HepG2 (cell line): ENCODE data around the gene PPDPF. TPM values are rescaled to one million over a fixed set of nuclear protein-coding genes. Genes with fewer than 3 reads are reported as not detected.
A peak's percentile ranks its signal among the peaks of the same experiment; 100 is the strongest.

Experiments
- AHR ChIP-seq: IDR thresholded peaks from 2 replicates; pipeline ENCODE4 v1.6.1; 2018; ENCODE audit warnings: missing genetic modification reagents, missing compliant biosample characterization
- HOXA3 ChIP-seq: sonication (generic); formaldehyde crosslinking; IDR thresholded peaks from 2 replicates; pipeline ENCODE4 v1.5.0; 2020; ENCODE audit warnings: missing genetic modification reagents
- MEIS1 ChIP-seq: sonication (generic); formaldehyde crosslinking; IDR thresholded peaks from 2 replicates; pipeline ENCODE4 v1.9.0; 2021; ENCODE audit warnings: mild to moderate bottlenecking, missing genetic modification reagents, moderate library complexity, borderline replicate concordance
- NFIB ChIP-seq: sonication (generic); formaldehyde crosslinking; IDR thresholded peaks from 2 replicates; pipeline ENCODE4 v1.9.0; 2021; ENCODE audit warnings: missing genetic modification reagents, mild to moderate bottlenecking, borderline replicate concordance
- PAX8 ChIP-seq: sonication (generic); formaldehyde crosslinking; IDR thresholded peaks from 2 replicates; pipeline ENCODE4 v1.8.0; 2022; ENCODE audit warnings: mild to moderate bottlenecking, missing genetic modification reagents, borderline replicate concordance
- SCMH1 ChIP-seq: sonication (generic); formaldehyde crosslinking; IDR thresholded peaks from 2 replicates; pipeline ENCODE4 v1.9.0; 2021; ENCODE audit warnings: missing genetic modification reagents, mild to moderate bottlenecking, borderline replicate concordance
- SMARCC2 ChIP-seq: fragments of 450-650 bp; IDR thresholded peaks from 2 replicates; pipeline ENCODE4 v1.6.1; 2017; ENCODE audit warnings: antibody characterized with exemption, mild to moderate bottlenecking
- SP4 ChIP-seq: sonication (generic); formaldehyde crosslinking; IDR thresholded peaks from 2 replicates; pipeline ENCODE4 v1.8.1; 2023; ENCODE audit warnings: mild to moderate bottlenecking, missing genetic modification reagents
- YY1 ChIP-seq: IDR thresholded peaks from 2 replicates; pipeline ENCODE4 v1.6.1; 2011; ENCODE audit warnings: low read length, low read depth, moderate library complexity, mild to moderate bottlenecking; ENCODE audit not compliant: insufficient read depth, insufficient replicate concordance
- ZNF136 ChIP-seq: sonication (generic); formaldehyde crosslinking; IDR thresholded peaks from 2 replicates; pipeline ENCODE4 v1.8.1; 2022; ENCODE audit warnings: low read depth, mild to moderate bottlenecking, moderate library complexity, missing genetic modification reagents
- ZNF3 ChIP-seq: IDR thresholded peaks from 2 replicates; pipeline ENCODE4 v1.7.0; 2017; ENCODE audit warnings: inconsistent platforms
- ZNF513 ChIP-seq: sonication (generic); formaldehyde crosslinking; conservative IDR thresholded peaks from 2 replicates; pipeline ENCODE4 v1.5.0; 2020; ENCODE audit warnings: missing genetic modification reagents
- ZNF746 ChIP-seq: sonication (generic); formaldehyde crosslinking; IDR thresholded peaks from 2 replicates; pipeline ENCODE4 v1.8.0; 2022; ENCODE audit warnings: mild to moderate bottlenecking, missing genetic modification reagents
- ZNF800 ChIP-seq: sonication (generic); formaldehyde crosslinking; IDR thresholded peaks from 2 replicates; pipeline ENCODE4 v1.4.0; 2020; ENCODE audit warnings: missing genetic modification reagents
- ZSCAN31 ChIP-seq: sonication (generic); formaldehyde crosslinking; IDR thresholded peaks from 2 replicates; pipeline ENCODE4 v1.5.0; 2020; ENCODE audit warnings: low read depth, mild to moderate bottlenecking, missing genetic modification reagents
- polyA plus RNA-seq, 8 experiments: library from polyadenylated mRNA; depleted of rRNA in 3 of 8; stranded (reverse) in 7 of 8; unstranded in 1 of 8; fragments of >200 nt; fragmentation: Illumina TruSeq in 4 of 8; extraction: Trizol in 4 of 8; gene quantifications; 2 replicates each; pipeline versions ENCODE4 v1.2.1 to v1.2.3, GENCODE V29; 2011 to 2016; ENCODE audit warnings: low read depth in 4 of 8, missing spikeins in 1 of 8, mixed read lengths in 1 of 8; ENCODE audit not compliant: insufficient read depth in 1 of 8
- total RNA-seq, 5 experiments: library from RNA; depleted of rRNA; stranded (reverse); fragments of >200 nt; fragmentation: Illumina TruSeq; extraction: Trizol; gene quantifications; 2 replicates each; pipeline ENCODE4 v1.2.3, GENCODE V29; 2016; ENCODE audit warnings: low read depth in 1 of 5
- TF ChIP-seq, protein P1 (sequence below): sonication (generic); formaldehyde crosslinking; conservative IDR thresholded peaks from 2 replicates; pipeline ENCODE4 v1.4.0; 2020; ENCODE audit warnings: mild to moderate bottlenecking, missing genetic modification reagents, moderate library complexity
- TF ChIP-seq, protein P2 (sequence below): sonication (generic); formaldehyde crosslinking; IDR thresholded peaks from 2 replicates; pipeline ENCODE4 v1.4.0; 2020; ENCODE audit warnings: missing genetic modification reagents; ENCODE audit errors: not compliant biosample characterization
- TF ChIP-seq, protein P3 (sequence below): sonication (generic); formaldehyde crosslinking; IDR thresholded peaks from 2 replicates; pipeline ENCODE4; 2020; ENCODE audit warnings: missing genetic modification reagents, mild to moderate bottlenecking, borderline replicate concordance

The PPDPF gene
- total and polyA plus RNA-seq, 2 of the 13 experiments (the other 11 are each of a cell fraction or from before 2014, with no cell fraction given) = 1.8 to 7.0 TPM

GRCh38 chr20:63557481-63557891 lies 36.9 kb downstream of the PPDPF start (continued):
- TF ChIP-seq ZNF746 (CRISPR knock-in tag) = peak; percentile 91; the same call in 1 of the 2 replicates
- no peak for TF ChIP-seq NFIB (CRISPR knock-in tag)
- TF ChIP-seq, protein P1, sequence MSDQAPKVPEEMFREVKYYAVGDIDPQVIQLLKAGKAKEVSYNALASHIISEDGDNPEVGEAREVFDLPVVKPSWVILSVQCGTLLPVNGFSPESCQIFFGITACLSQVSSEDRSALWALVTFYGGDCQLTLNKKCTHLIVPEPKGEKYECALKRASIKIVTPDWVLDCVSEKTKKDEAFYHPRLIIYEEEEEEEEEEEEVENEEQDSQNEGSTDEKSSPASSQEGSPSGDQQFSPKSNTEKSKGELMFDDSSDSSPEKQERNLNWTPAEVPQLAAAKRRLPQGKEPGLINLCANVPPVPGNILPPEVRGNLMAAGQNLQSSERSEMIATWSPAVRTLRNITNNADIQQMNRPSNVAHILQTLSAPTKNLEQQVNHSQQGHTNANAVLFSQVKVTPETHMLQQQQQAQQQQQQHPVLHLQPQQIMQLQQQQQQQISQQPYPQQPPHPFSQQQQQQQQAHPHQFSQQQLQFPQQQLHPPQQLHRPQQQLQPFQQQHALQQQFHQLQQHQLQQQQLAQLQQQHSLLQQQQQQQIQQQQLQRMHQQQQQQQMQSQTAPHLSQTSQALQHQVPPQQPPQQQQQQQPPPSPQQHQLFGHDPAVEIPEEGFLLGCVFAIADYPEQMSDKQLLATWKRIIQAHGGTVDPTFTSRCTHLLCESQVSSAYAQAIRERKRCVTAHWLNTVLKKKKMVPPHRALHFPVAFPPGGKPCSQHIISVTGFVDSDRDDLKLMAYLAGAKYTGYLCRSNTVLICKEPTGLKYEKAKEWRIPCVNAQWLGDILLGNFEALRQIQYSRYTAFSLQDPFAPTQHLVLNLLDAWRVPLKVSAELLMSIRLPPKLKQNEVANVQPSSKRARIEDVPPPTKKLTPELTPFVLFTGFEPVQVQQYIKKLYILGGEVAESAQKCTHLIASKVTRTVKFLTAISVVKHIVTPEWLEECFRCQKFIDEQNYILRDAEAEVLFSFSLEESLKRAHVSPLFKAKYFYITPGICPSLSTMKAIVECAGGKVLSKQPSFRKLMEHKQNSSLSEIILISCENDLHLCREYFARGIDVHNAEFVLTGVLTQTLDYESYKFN = peak; percentile 70; the same call in 1 of the 2 replicates
- TF ChIP-seq, protein P2, sequence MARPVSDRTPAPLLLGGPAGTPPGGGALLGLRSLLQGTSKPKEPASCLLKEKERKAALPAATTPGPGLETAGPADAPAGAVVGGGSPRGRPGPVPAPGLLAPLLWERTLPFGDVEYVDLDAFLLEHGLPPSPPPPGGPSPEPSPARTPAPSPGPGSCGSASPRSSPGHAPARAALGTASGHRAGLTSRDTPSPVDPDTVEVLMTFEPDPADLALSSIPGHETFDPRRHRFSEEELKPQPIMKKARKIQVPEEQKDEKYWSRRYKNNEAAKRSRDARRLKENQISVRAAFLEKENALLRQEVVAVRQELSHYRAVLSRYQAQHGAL (CRISPR knock-in tag) = no peak
- 0 out of 2 replicates have a peak, but pooled peaks have one; percentile 27 for TF ChIP-seq ZNF800 (CRISPR knock-in tag)
- TF ChIP-seq HOXA3 (CRISPR knock-in tag) = no peak
- no peak for TF ChIP-seq AHR (CRISPR knock-in tag)
- TF ChIP-seq ZNF3 (CRISPR knock-in tag) = no peak
- no peak for TF ChIP-seq SCMH1 (CRISPR knock-in tag)
- no peak for TF ChIP-seq ZNF513 (CRISPR knock-in tag)
- no peak for TF ChIP-seq SP4 (CRISPR knock-in tag)
- TF ChIP-seq PAX8 (CRISPR knock-in tag) = no peak
- TF ChIP-seq YY1 = no peak
- TF ChIP-seq, protein P3, sequence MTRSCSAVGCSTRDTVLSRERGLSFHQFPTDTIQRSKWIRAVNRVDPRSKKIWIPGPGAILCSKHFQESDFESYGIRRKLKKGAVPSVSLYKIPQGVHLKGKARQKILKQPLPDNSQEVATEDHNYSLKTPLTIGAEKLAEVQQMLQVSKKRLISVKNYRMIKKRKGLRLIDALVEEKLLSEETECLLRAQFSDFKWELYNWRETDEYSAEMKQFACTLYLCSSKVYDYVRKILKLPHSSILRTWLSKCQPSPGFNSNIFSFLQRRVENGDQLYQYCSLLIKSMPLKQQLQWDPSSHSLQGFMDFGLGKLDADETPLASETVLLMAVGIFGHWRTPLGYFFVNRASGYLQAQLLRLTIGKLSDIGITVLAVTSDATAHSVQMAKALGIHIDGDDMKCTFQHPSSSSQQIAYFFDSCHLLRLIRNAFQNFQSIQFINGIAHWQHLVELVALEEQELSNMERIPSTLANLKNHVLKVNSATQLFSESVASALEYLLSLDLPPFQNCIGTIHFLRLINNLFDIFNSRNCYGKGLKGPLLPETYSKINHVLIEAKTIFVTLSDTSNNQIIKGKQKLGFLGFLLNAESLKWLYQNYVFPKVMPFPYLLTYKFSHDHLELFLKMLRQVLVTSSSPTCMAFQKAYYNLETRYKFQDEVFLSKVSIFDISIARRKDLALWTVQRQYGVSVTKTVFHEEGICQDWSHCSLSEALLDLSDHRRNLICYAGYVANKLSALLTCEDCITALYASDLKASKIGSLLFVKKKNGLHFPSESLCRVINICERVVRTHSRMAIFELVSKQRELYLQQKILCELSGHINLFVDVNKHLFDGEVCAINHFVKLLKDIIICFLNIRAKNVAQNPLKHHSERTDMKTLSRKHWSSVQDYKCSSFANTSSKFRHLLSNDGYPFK (CRISPR knock-in tag) = peak; percentile 36; the same call in 1 of the 2 replicates
- no peak for TF ChIP-seq SMARCC2
- no peak for TF ChIP-seq ZNF136 (CRISPR knock-in tag)
- TF ChIP-seq ZSCAN31 (CRISPR knock-in tag) = no peak
- TF ChIP-seq MEIS1 (CRISPR knock-in tag) = peak; percentile 57; the same call in 1 of the 2 replicates
